ENCODE measurements around the gene IFITM2. TPM values are rescaled to one million over a fixed set of nuclear protein-coding genes. Genes with fewer than 3 reads are reported as not detected.

The IFITM2 gene
- total RNA-seq, 2 donors from 2014 or later, result 262 to 367 TPM

DNA sequence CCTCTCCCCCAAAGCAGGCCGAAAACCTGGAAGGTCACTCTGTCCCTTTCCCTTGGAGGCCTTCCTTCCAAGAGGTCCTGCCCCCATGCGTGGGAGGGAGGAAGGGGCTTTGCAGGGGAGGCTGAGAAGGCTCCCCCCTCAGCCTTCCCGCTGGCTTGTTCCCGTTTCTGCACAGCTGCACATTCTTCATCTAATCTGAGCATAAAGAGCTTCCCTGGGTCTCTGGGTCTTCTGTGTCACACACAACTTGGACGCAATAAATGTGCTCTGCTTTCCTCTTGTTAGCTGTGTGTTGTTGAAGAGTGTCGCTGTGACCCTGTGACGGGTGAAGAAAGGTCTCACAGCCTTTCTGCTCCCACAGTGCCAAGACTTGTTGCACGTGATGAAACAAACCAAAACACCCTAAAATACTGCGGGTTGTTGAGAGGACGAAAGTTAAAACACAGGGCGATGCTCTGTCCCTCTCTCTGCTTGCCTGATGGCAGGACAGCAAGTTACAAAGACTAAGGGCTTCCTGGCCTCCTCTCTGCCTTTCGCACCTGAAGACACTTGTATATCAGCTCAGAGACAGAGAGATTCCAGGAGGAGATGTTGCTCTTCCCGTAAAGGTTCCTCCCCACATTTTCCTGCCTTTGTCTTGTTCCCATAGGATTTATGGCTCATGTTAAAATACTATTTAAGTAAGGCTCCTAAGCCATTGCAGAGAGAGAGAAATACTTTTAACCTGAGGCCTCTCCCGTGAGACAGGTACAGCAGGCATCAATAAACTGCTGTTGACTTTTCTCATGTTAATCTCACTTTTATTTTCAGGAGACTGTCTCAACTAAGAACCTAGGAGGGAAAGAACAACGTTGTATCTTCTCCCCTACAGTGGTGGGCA is 28.4 kb downstream of the IFITM2 start:
- Histone ChIP-seq H3K36me3 (ENCODE audit: control insufficient read depth, insufficient read depth, low read length) (no peaks in the 10 kb centered on the region), H3K4me1 (ENCODE audit: control insufficient read depth, insufficient read depth, low read length) (peaks cover 4% of the 10 kb centered on the region), H3K4me3 (ENCODE audit: low read length) (no peak overlapping the region), H3K9ac (ENCODE audit: extremely low read depth, low read length, poor library complexity, severe bottlenecking) (no peak overlapping the region), H3K9me3 (ENCODE audit: control insufficient read depth, low read length) (peaks cover 14% of the 10 kb centered on the region), H3K27me3 (ENCODE audit: control insufficient read depth, insufficient read depth, low read length, poor library complexity, severe bottlenecking) (no peaks in the 10 kb centered on the region), H3K27ac (ENCODE audit: low read depth, low read length) (peak overlapping the region; percentile 72)
- H3K27ac Mint-ChIP-seq, result peak overlapping the region; percentile 69
- no peak for DNase-seq
- H3K4me3 Mint-ChIP-seq, result peak overlapping the region; percentile 27
- H3K4me1 Mint-ChIP-seq, result peaks cover 36% of the 10 kb centered on the region
- H3K27me3 Mint-ChIP-seq (ENCODE audit: insufficient read depth), result peaks cover 3% of the 10 kb centered on the region
- peaks cover 7% of the 10 kb centered on the region for H3K36me3 Mint-ChIP-seq (ENCODE audit: low read depth)
- TF ChIP-seq, protein P1, sequence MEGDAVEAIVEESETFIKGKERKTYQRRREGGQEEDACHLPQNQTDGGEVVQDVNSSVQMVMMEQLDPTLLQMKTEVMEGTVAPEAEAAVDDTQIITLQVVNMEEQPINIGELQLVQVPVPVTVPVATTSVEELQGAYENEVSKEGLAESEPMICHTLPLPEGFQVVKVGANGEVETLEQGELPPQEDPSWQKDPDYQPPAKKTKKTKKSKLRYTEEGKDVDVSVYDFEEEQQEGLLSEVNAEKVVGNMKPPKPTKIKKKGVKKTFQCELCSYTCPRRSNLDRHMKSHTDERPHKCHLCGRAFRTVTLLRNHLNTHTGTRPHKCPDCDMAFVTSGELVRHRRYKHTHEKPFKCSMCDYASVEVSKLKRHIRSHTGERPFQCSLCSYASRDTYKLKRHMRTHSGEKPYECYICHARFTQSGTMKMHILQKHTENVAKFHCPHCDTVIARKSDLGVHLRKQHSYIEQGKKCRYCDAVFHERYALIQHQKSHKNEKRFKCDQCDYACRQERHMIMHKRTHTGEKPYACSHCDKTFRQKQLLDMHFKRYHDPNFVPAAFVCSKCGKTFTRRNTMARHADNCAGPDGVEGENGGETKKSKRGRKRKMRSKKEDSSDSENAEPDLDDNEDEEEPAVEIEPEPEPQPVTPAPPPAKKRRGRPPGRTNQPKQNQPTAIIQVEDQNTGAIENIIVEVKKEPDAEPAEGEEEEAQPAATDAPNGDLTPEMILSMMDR (conservative IDR thresholded peaks at IDR 0.05), result no peak
- 72 to 75% methylated on average over 8 to 14 of the region's 15 CpGs for WGBS, 2 experiments (ENCODE audit: insufficient coverage in 1 of 2, insufficient read length in 1 of 2)
- H3K9me3 Mint-ChIP-seq, result peaks cover 27% of the 10 kb centered on the region

DNA sequence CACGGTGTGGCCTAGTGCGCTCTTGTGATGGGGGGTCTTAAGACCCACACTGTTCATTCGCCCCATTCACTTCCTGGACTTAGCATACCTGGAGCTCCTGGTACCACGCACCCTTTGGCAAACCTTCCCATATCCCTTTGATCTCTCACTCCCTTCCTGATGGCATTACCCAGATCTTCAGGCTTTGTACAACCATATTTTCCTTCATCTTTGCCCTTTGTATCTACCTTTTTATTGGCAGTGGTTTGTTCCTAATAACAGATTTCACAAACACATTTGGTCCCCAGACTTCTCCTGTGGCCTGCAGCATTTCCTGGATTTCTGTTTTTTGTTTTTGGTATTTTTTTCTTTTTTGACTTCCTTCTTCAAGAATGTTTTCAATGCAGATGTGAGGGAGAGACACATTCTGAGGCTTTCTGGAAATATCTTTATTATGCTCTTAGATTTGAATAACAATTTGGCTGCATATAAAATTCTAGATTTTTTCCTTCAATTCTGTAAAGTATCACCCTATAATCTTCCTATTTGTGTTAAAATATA is 29.1 kb downstream of the IFITM2 start:
- TF ChIP-seq, protein P1 (conservative IDR thresholded peaks at IDR 0.05), result no peak
- peaks cover 3% of the 10 kb centered on the region for H3K27me3 Mint-ChIP-seq (ENCODE audit: insufficient read depth)
- Histone ChIP-seq H3K27ac (ENCODE audit: low read depth, low read length) (no peak overlapping the region), H3K9me3 (ENCODE audit: control insufficient read depth, low read length) (peaks cover 9% of the 10 kb centered on the region), H3K27me3 (ENCODE audit: control insufficient read depth, insufficient read depth, low read length, poor library complexity, severe bottlenecking) (no peaks in the 10 kb centered on the region), H3K9ac (ENCODE audit: extremely low read depth, low read length, poor library complexity, severe bottlenecking) (no peak overlapping the region), H3K4me1 (ENCODE audit: control insufficient read depth, insufficient read depth, low read length) (peaks cover 4% of the 10 kb centered on the region), H3K36me3 (ENCODE audit: control insufficient read depth, insufficient read depth, low read length) (no peaks in the 10 kb centered on the region), H3K4me3 (ENCODE audit: low read length) (no peak overlapping the region)
- WGBS, 2 experiments (ENCODE audit: insufficient coverage in 1 of 2, insufficient read length in 1 of 2), result 83 to 93% methylated on average over 4 of the region's 4 CpGs
- H3K9me3 Mint-ChIP-seq, result peaks cover 23% of the 10 kb centered on the region
- H3K27ac Mint-ChIP-seq, result no peak overlapping the region
- peaks cover 4% of the 10 kb centered on the region for H3K36me3 Mint-ChIP-seq (ENCODE audit: low read depth)
- peaks cover 43% of the 10 kb centered on the region for H3K4me1 Mint-ChIP-seq
- no peak overlapping the region for H3K4me3 Mint-ChIP-seq
- DNase-seq, result no peak

DNA sequence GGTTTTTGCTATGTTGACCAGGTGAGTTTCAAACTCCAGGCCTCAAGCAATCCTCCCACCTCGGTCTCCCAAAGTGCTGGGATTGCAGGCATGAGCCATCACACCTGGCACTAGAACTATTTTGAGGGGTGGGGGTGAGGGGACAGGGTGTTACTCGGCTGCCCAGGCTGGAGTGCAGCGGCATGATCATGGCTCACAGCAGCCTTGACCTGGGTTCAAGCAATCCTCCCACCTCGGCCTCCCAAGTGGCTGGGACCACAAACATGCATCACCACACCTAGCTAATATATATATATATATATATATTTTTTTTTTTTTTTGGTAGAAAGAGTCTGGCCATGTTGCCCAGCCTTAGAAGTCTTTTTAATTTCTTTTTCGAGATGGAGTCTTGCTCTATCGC is 30.1 kb downstream of the IFITM2 start:
- Histone ChIP-seq H3K27me3 (ENCODE audit: control insufficient read depth, insufficient read depth, low read length, poor library complexity, severe bottlenecking) (no peaks in the 10 kb centered on the region), H3K4me3 (ENCODE audit: low read length) (no peak overlapping the region), H3K9me3 (ENCODE audit: control insufficient read depth, low read length) (peaks cover 8% of the 10 kb centered on the region), H3K4me1 (ENCODE audit: control insufficient read depth, insufficient read depth, low read length) (peaks cover 4% of the 10 kb centered on the region), H3K9ac (ENCODE audit: extremely low read depth, low read length, poor library complexity, severe bottlenecking) (no peak overlapping the region), H3K27ac (ENCODE audit: low read depth, low read length) (no peak overlapping the region), H3K36me3 (ENCODE audit: control insufficient read depth, insufficient read depth, low read length) (no peaks in the 10 kb centered on the region)
- no peak overlapping the region for H3K4me3 Mint-ChIP-seq
- TF ChIP-seq, protein P1 (conservative IDR thresholded peaks at IDR 0.05), result no peak
- H3K36me3 Mint-ChIP-seq (ENCODE audit: low read depth), result no peaks in the 10 kb centered on the region
- no peak overlapping the region for H3K27ac Mint-ChIP-seq
- DNase-seq, result no peak
- H3K4me1 Mint-ChIP-seq, result peaks cover 43% of the 10 kb centered on the region
- H3K9me3 Mint-ChIP-seq, result peaks cover 14% of the 10 kb centered on the region
- WGBS, 2 experiments (ENCODE audit: insufficient coverage in 1 of 2, insufficient read length in 1 of 2), result 94 to 96% methylated on average over 2 to 5 of the region's 6 CpGs
- H3K27me3 Mint-ChIP-seq (ENCODE audit: insufficient read depth), result no peaks in the 10 kb centered on the region
